Liver (tissue), 9 donors: ENCODE data around the gene D2HGDH. TPM values are rescaled to one million over a fixed set of nuclear protein-coding genes. Genes with fewer than 3 reads are reported as not detected.

Source experiments
- DNase-seq: peaks from one replicate; pipeline ENCODE4 v3.0.0-alpha.2; 2017; ENCODE audit warnings: low spot score
- H3K27ac ChIP-seq, 2 donors: one replicate each; pipeline ENCODE4 v1.7.0; 2013; ENCODE audit warnings: inconsistent platforms in 2 of 2, low read length in 2 of 2, control low read depth in 1 of 2, low read depth in 1 of 2, mild to moderate bottlenecking in 1 of 2
- H3K27me3 ChIP-seq, 4 donors: one replicate each; pipeline versions ENCODE4 v1.6.1 to v1.7.0; 2013; ENCODE audit warnings: low read length in 3 of 4, inconsistent platforms in 1 of 4, mild to moderate bottlenecking in 1 of 4, moderate library complexity in 1 of 4; ENCODE audit not compliant: control insufficient read depth in 4 of 4, insufficient read depth in 4 of 4
- H3K36me3 ChIP-seq, 4 donors: one replicate each; pipeline versions ENCODE4 v1.6.1 to v1.7.0; 2013; ENCODE audit warnings: low read length in 3 of 4, mild to moderate bottlenecking in 3 of 4, low read depth in 1 of 4, moderate library complexity in 1 of 4; ENCODE audit not compliant: control insufficient read depth in 4 of 4, insufficient read depth in 3 of 4
- H3K4me1 ChIP-seq, 4 donors: one replicate each; pipeline versions ENCODE4 v1.6.1 to v1.7.0; 2013; ENCODE audit warnings: low read length in 3 of 4, mild to moderate bottlenecking in 3 of 4, moderate library complexity in 1 of 4; ENCODE audit not compliant: control insufficient read depth in 4 of 4, insufficient read depth in 4 of 4
- H3K4me3 ChIP-seq, 3 donors: one replicate each; pipeline versions ENCODE4 v1.6.1 to v1.7.0; 2013; ENCODE audit warnings: low read length in 3 of 3, control low read depth in 1 of 3, low read depth in 1 of 3, mild to moderate bottlenecking in 1 of 3
- H3K9ac ChIP-seq, 2 donors: one replicate each; pipeline ENCODE4 v1.7.0; 2013; ENCODE audit warnings: low read length in 2 of 2, mild to moderate bottlenecking in 2 of 2, moderate library complexity in 2 of 2, control low read depth in 1 of 2, low read depth in 1 of 2
- H3K9me3 ChIP-seq, 4 donors: one replicate each; pipeline versions ENCODE4 v1.6.1 to v1.7.0; 2013; ENCODE audit warnings: low read length in 3 of 4; ENCODE audit not compliant: control insufficient read depth in 4 of 4
- ATF3 ChIP-seq: IDR thresholded peaks from 2 replicates; pipeline ENCODE4 v1.6.1; 2016; ENCODE audit warnings: antibody characterized with exemption
- CTCF ChIP-seq: fragments of 150-350 bp; IDR thresholded peaks from 2 replicates; pipeline ENCODE4 v1.5.1; 2017; ENCODE audit warnings: improper control_type of control experiment, low read depth, low read length; ENCODE audit not compliant: missing input control
- EGR1 ChIP-seq, 2 donors: IDR thresholded peaks; 2 replicates each; pipeline ENCODE4 v1.6.1; 2016 to 2018; ENCODE audit warnings: antibody characterized with exemption in 2 of 2, low read depth in 2 of 2
- FOXA1 ChIP-seq: IDR thresholded peaks from 2 replicates; pipeline ENCODE4 v1.6.1; 2016; ENCODE audit warnings: antibody characterized with exemption
- FOXA2 ChIP-seq: IDR thresholded peaks from 2 replicates; pipeline ENCODE4 v1.6.1; 2016; ENCODE audit warnings: antibody characterized with exemption
- GABPA ChIP-seq, 2 donors: IDR thresholded peaks in 1 of 2; conservative IDR thresholded peaks in 1 of 2; 2 replicates each; pipeline ENCODE4 v1.6.1; 2016; ENCODE audit warnings: antibody characterized with exemption in 2 of 2, mild to moderate bottlenecking in 1 of 2, moderate library complexity in 1 of 2
- HNF4A ChIP-seq, 2 donors: conservative IDR thresholded peaks; 2 replicates each; pipeline ENCODE4 v1.6.1; 2016; ENCODE audit warnings: antibody characterized with exemption in 2 of 2, mild to moderate bottlenecking in 2 of 2
- HNF4G ChIP-seq: IDR thresholded peaks from 2 replicates; pipeline ENCODE4 v1.6.1; 2016; ENCODE audit warnings: antibody characterized with exemption
- JUND ChIP-seq, 2 donors: IDR thresholded peaks; 2 replicates each; pipeline ENCODE4 v1.6.1; 2016; ENCODE audit warnings: antibody characterized with exemption in 2 of 2
- MAX ChIP-seq: IDR thresholded peaks from 2 replicates; pipeline ENCODE4 v1.6.1; 2016; ENCODE audit warnings: antibody characterized with exemption
- NR2F2 ChIP-seq: IDR thresholded peaks from 2 replicates; pipeline ENCODE4 v1.6.1; 2016; ENCODE audit warnings: antibody characterized with exemption
- RAD21 ChIP-seq, 2 donors: IDR thresholded peaks; 2 replicates each; pipeline ENCODE4 v1.6.1; 2016; ENCODE audit warnings: antibody characterized with exemption in 2 of 2, mild to moderate bottlenecking in 2 of 2
- REST ChIP-seq: IDR thresholded peaks from 2 replicates; pipeline ENCODE4 v1.6.1; 2016; ENCODE audit warnings: antibody characterized with exemption, mild to moderate bottlenecking
- RXRA ChIP-seq, 2 donors: IDR thresholded peaks; 2 replicates each; pipeline ENCODE4 v1.6.1; 2017 to 2018; ENCODE audit warnings: antibody characterized with exemption in 2 of 2, mild to moderate bottlenecking in 1 of 2
- SP1 ChIP-seq: IDR thresholded peaks from 2 replicates; pipeline ENCODE4 v1.6.1; 2018; ENCODE audit warnings: antibody characterized with exemption, mild to moderate bottlenecking
- TAF1 ChIP-seq: conservative IDR thresholded peaks from 2 replicates; pipeline ENCODE4 v1.6.1; 2016; ENCODE audit warnings: antibody characterized with exemption, mild to moderate bottlenecking
- YY1 ChIP-seq: IDR thresholded peaks from 2 replicates; pipeline ENCODE4 v1.6.1; 2016; ENCODE audit warnings: antibody characterized with exemption, mild to moderate bottlenecking
- ZBTB33 ChIP-seq: IDR thresholded peaks from 2 replicates; pipeline ENCODE4 v1.6.1; 2016; ENCODE audit warnings: antibody characterized with exemption
- WGBS: extraction: QIAGEN DNeasy Blood & Tissue Kit; methylation state at CpG from one replicate; pipeline ENCODE4 v1.1.7; 2013; 5-methylcytosine and 5-hydroxymethylcytosine counted together
- polyA plus RNA-seq, 2 donors: library from polyadenylated mRNA; stranded (reverse) in 1 of 2; unstranded in 1 of 2; fragments of 200-250 nt in 1 of 2; fragments of >200 nt in 1 of 2; fragmentation: Nextera tagmentation in 1 of 2; extraction: Ambion mirVana in 1 of 2; gene quantifications; one replicate each; pipeline versions ENCODE4 v1.2.1 to v1.2.3, GENCODE V29; 2013 to 2015
- total RNA-seq, 2 donors: library from RNA; depleted of rRNA; stranded (reverse); fragments of >200 nt; gene quantifications; one replicate each; pipeline ENCODE4 v1.2.3, GENCODE V29; 2014
- donor health status: healthy.
- donor health status: healthy.
- donor health status: healthy.
- donor health status: healthy.
- donor health status: healthy.

Gene D2HGDH
- total and polyA plus RNA-seq, 4 donors, result 6.4 to 25.0 (median 13.5) TPM

GRCh38 chr2:241793385-241793784 is 59.0 kb downstream of the D2HGDH start:
- no peak for DNase-seq
- no peaks in the 10 kb centered on the region for H3K27me3 ChIP-seq
- TF ChIP-seq RXRA (IDR thresholded peaks at IDR 0.05), result no peak
- TF ChIP-seq FOXA2, result no peak
- no peak for TF ChIP-seq RAD21 (IDR thresholded peaks at IDR 0.05)
- TF ChIP-seq ATF3, result no peak
- no peak overlapping the region for H3K9ac ChIP-seq
- H3K4me3 ChIP-seq, result no peak overlapping the region
- H3K4me1 ChIP-seq, result no peaks in the 10 kb centered on the region
- 97% methylated on average over 5 of the region's 5 CpGs for WGBS
- no peak overlapping the region for H3K27ac ChIP-seq
- H3K36me3 ChIP-seq, result no peaks in the 10 kb centered on the region
- H3K9me3 ChIP-seq, result no peaks in the 10 kb centered on the region

GRCh38 chr2:241794250-241794823 is 59.9 kb downstream of the D2HGDH start:
- Histone ChIP-seq H3K9me3 (no peaks in the 10 kb centered on the region), H3K9ac (no peak overlapping the region), H3K4me1 (no peaks in the 10 kb centered on the region), H3K27me3 (no peaks in the 10 kb centered on the region), H3K36me3 (no peaks in the 10 kb centered on the region), H3K27ac (no peak overlapping the region), H3K4me3 (no peak overlapping the region)
- 82% methylated on average over 10 of the region's 10 CpGs for WGBS
- no peak for DNase-seq
- TF ChIP-seq HNF4A (conservative IDR thresholded peaks at IDR 0.05), result no peak
- no peak for TF ChIP-seq HNF4G
- TF ChIP-seq ATF3, result no peak
- TF ChIP-seq RXRA (IDR thresholded peaks at IDR 0.05), result no peak
- TF ChIP-seq JUND (IDR thresholded peaks at IDR 0.05), result no peak
- no peak for TF ChIP-seq SP1
- TF ChIP-seq NR2F2, result no peak
- TF ChIP-seq CTCF, result no peak
- TF ChIP-seq YY1, result no peak
- no peak for TF ChIP-seq FOXA2
- TF ChIP-seq ZBTB33, result no peak
- TF ChIP-seq MAX, result no peak
- no peak for TF ChIP-seq GABPA (IDR thresholded peaks at IDR 0.05 in 1 of 2, conservative IDR thresholded peaks at IDR 0.05 in 1 of 2)
- TF ChIP-seq FOXA1, result no peak
- TF ChIP-seq REST, result no peak
- no peak for TF ChIP-seq RAD21 (IDR thresholded peaks at IDR 0.05)
- no peak for TF ChIP-seq EGR1 (IDR thresholded peaks at IDR 0.05; ENCODE audit: low read depth in 2 of 2)
- no peak for TF ChIP-seq TAF1
